Measurements from ENCODE around the gene NOL4L.

GRCh38 chr20:32487381-32487780 is 97.8 kb downstream of the NOL4L start:
- TF ChIP-seq CTCF (IDR thresholded peaks at IDR 0.05 in 8 of 11, conservative IDR thresholded peaks at IDR 0.05 in 3 of 11) (no peak), POLR2A (IDR thresholded peaks at IDR 0.05) (no peak)
